HG03097 (cell line): ENCODE data around the gene DACH2.
"Not testable (repeated sequence)": the region's sequence is repeated elsewhere in the genome, so short reads cannot be mapped to it uniquely, and the experiment has no call there.

ENCODE experiments used
- ATAC-seq: cut with Tn5 transposase; IDR thresholded peaks from one replicate; pipeline ENCODE4 v1.9.1; 2021; ENCODE audit not compliant: unreplicated experiment, low FRiP score

Gene DACH2

DNA sequence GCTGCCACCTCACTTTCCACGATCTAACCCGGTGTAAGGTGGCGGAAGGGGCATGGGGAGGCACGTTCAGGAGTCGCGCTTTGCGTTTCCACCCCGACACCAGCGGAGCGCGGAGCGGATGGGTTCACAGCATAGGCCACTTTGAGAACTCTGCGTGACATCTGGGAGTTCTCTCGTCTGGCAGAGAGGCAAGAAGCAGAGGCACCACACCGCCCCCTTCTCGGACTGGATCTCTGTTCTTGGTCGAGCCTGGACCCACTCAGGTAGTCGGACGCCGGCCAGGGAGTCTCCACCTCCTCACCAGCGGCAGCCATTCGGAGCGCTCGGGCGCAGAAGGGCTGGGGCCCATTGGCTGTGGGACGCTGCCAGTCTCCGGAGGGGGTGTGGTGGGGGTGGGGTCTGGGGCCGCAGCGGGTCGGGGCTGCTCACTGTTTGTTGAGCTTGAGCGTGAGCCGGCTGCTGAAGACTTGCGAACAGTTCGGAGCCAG, at the start of gene DACH2:
Gene DACH2 (plus strand): TSS at position 428 of the 488 bp plus-strand sequence.
- ATAC-seq, result peak; percentile 90

DNA sequence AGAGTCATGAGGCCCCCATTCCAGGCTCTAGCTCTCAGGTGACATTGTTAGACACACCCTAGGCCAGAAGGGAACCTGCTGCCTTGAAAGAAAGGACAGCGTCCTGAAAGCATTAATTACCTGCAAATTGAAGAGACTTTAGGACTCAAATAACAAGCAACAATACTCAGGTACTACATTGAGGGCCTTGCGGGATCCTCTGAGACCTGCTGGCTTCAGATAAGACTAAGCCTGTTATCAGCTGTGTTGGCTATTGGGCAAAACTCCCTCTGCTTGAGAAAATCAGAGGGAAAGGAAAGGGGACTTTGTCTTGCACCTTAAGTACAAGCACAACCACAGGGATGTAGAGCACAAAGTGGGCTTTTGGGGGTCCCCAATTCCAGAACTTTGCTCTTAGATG, 45.9 kb upstream of the DACH2 start:
- ATAC-seq, result no peak

DNA sequence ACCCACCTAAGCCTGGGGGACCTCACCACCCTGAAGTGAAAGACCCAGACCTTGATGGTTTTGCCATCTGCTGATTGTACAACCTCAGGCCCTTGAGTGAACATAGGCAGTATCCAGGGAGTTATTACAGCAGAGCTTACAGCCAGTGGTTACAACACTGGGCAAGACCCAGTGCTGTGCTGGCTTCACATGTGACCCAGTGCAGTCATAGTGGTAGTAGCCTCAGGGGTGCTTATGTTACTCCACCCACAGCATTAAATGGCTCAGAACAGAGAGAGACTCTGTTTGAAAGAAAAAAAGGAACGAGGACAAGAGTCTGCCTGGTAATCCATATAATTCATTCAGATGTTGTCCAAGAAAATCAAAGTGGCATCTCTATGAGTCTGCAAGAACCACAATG, 45.2 kb upstream of the DACH2 start:
- no peak for ATAC-seq

DNA sequence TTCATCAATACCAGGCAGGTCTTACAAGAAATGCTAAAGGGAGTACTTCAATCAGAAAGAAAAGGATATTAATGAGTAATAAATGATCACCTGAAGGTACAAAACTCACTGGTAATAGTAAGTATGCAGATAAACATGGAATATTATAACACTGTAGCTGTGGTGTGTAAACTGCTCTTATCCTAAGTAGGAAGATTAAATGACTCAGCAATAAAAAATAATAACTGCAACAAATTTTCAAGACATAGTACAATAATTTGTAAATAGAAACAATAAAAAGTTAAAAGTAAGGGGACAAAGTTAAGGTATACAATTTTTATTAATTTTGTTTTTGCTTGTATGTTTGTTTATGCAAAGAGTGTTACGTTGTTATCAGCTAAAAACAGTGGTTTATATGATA, 43.7 kb upstream of the DACH2 start:
- ATAC-seq, result no peak

DNA sequence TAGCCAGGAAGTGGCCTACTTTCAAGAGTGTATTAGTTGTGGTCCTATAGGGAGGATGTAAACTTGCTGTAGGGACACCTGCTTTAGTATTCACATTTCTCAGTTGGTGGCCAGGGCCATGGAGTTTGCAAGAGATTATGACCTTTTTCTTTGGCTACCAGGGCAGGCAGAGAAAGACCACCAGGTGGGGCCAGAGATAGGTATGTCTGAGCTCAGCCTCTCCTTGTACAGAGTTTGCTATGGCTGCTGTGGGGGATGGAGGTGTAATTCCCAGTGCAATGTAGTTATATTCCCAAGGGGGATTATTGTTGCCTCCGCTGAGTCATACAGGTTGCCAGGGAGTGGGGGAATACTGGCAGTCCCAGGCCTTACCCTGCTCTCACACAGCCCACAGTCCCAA, 26.3 kb upstream of the DACH2 start:
- no peak for ATAC-seq

DNA sequence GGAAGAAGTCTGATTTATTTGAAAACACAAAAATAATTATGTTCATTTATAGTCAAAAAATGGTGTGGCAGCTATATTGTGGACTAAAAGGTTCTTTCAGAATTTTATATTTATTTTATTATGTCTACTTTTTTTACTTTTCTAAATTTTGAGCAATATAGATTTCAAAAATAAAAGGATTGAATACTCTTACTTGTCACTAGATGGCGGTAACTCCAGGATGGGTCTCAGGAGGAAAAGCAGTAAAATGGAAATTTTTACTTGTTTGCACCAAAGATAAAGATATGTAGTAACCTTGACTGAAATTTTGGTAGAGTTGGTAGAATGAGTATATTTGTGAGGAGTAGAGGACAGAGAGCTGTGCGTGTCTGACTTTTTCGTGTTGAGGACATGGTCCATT, 14.5 kb upstream of the DACH2 start:
- no peak for ATAC-seq

DNA sequence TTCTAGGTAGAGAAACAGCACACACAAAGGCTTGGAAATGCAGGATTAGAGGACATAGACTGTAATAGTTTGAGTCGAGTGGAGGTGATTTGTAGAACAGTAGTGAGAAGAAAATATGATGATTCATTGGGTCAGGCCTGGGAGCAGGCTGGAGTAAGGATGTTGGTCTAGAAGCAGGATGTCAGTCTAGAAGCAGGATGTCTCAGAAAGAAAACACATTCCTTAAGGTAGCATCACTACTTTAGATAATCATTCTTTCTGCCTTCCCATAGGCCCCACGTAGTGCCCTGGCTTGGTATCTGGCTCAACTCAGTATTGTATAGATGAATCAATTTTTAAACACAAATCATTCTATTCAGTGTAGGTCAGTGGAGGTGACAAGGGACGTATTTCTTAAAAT, 11.2 kb upstream of the DACH2 start:
- ATAC-seq, result no peak

DNA sequence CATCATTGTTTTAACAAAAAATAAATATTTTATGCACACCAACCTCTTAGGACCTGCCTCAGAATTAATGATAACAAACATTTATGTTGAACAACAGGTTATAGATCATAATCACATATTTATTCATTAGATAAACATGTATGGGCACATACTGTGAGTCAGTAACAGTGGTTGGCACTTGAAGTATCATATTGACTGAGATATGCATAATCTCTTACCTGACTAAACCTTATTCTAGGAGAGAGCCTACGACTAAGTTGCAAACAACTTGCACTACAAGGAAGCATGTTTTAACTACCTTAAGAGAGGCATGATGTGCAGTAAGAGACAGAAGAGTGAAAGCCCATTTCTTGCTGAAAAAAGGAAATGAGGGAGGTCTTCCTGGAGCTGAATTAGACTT, 6.5 kb upstream of the DACH2 start:
- ATAC-seq, result no peak

DNA sequence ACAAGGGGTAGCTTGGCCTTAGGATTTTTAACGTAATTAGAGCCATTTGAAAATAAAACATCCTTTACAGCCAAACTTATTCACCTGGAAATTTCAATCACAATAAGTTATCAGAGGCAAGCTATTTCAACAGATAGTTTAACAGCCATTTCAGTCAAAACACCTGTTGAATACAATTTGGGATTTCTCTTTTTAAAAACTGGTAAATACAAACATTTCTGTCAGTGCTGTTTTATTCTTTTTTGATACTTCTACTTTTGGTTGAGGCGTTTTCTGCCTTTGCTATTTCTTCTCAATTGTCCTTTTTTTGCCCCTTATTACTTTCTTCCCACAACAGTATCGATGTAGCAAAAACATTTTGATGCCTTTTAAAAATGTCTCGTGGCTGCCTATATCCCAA, 2.1 kb upstream of the DACH2 start:
- no peak for ATAC-seq

DNA sequence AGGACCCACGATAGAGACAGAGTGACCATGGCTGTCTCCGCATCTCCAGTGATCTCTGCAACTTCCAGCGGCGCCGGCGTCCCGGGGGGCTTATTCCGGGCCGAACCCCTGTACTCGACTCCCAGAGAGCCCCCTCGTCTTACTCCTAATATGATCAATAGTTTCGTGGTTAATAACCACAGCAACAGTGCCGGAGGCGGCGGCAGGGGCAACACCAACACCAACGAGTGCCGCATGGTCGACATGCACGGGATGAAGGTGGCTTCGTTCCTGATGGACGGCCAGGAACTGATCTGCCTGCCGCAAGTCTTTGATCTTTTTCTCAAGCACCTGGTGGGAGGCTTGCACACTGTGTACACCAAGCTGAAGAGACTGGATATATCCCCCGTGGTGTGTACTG, 343 bp downstream of the DACH2 start:
- no peak for ATAC-seq

DNA sequence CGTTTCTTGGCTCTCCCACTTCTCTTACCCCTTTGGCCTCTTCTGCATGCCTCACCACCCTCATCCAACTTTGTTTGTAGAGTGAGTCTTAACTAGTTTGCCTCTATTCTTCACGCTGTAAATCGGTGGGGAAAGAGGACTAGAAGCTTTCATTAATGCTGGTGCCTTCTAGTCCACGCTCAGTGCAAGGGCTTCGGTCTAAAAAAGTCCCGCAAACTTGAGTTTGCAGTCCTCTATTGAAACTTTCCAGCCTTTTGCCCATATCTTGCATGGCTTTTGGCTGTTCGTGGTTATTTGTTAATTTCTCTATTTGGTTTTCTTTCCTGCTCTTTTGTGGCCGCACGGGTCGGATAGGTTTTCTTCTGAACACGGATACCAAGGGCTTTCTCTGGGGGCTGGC, 868 bp downstream of the DACH2 start:
- ATAC-seq, result no peak

DNA sequence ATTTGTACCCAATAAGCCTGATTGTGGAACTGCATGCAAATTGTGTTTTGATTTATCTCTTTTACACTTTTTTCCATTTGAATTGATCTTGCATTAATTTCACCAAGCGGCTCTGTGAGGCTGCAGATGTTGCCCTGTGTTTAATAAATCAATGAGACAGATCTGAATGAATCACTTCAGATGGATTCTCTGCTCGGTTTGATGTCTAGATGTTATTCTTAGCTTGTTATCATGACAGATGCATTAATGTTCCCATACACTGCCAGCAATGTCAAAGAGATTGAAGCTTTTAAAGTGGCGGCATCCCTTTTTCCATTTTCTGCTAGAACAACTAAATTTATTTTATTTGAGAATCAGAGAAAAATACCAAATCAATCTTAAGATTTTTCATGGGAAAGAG, 6.3 kb downstream of the DACH2 start:
- no peak for ATAC-seq

DNA sequence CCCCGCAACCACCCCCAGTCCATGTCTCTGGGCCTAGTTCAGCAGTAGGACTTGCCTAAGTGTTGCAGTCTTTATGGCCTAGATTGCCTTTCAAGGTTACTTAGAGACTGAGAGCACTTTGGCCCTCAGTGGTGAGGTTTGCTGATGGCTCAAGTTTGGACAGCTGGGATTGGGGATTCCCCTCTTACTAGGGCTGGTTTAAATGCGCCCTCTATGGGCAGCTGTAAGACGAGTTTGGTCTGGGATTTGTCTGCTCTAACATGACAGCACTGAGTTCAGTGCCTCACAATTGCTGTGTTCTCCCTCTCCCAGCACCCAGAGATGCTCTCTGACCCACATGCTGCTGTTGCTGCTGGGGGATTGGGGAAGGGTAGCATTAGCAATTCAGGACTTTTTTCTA, 23.1 kb downstream of the DACH2 start:
- no peak for ATAC-seq

DNA sequence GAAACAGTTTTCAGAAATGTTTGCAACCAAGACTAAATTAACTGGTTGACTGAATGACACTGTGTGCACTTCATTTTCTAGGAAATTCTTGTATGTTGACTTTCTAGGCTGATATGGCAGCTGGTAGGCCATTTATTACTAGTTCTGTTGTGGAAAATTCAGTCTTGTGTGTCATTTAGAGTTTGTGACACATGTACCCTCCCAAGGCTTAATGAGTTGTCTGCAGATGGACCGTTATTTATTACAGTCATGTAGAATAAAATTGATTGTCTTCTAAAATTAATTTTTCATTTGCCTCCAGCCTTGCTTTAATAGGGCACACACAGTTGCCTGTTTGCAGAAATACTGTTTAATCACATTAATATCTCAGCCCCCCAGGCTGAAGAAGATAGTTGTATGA, 30.7 kb downstream of the DACH2 start:
- no peak for ATAC-seq

DNA sequence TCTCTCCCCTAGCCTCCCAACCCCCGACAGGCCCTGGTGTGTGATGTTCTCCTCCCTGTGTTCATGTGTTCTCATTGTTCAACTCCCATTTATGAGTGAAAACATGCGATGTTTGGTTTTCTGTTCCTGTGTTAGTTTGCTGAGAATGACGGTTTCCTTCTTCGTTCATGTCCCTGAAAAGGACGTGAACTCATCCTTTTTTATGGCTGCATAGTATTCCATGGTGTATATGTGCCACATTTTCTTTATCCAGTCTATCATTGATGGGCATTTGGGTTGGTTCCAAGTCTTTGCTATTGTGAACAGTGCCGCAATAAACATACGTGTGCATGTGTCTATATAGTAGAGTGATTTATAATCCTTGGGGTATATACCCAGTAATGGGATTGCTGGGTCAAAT, 33.1 kb downstream of the DACH2 start:
- not testable (repeated sequence) for ATAC-seq

DNA sequence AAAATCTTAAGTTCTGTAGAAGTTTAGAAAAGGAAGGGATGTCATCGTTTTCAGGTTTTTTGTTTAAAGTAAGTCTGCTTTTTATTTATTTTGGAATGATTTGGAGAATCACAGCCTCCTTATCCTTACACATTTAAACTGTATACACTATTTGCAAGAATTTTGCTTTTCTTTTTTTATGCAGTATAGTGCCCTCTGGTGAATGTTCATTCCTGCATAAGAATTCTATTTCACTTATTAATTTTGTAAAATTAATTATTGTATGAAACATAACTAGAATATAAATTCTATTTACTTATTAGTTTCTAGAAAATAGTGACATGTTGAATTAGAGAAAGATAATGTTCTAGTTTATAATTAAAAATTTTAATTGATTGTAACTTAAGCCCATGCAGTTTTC, 44.6 kb downstream of the DACH2 start:
- no peak for ATAC-seq

DNA sequence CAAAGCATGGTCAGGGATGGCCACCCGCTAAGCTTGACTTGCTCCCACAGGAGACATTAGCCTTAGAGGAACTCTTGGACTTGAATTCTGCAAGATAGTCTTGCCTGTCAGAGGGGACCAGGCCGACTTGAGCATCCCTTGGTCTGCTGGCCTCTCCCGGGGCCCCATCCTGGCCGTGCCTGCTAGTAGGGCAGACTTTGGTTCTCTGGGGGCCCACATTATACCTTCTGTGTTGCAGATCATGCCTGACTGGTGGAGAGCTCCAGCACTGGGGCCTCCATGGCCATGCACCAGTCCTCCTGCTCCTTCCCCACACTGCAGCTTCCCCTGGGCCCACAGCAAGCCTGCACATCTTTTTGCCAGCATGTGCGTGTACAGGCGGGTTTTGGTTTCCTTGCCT, 46.5 kb downstream of the DACH2 start:
- no peak for ATAC-seq

DNA sequence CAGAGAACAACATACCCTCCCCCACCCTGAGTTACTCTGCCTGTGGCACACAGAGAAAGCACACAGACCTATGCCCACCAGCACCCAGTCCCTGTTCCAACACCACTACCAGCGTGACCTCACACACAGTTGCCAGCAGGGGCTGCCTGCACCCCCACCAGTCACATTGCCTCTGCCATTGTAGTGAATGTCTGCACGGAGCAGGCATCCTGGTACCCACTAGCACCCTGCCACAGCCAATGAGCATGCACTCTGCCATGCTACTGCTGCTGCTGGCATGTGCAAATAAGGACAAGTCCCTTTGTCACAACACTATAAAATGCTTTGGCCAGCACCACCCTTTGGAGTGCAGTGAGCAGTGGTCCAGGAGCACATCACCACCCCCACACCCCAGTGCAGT, 47.1 kb downstream of the DACH2 start:
- ATAC-seq, result no peak

DNA sequence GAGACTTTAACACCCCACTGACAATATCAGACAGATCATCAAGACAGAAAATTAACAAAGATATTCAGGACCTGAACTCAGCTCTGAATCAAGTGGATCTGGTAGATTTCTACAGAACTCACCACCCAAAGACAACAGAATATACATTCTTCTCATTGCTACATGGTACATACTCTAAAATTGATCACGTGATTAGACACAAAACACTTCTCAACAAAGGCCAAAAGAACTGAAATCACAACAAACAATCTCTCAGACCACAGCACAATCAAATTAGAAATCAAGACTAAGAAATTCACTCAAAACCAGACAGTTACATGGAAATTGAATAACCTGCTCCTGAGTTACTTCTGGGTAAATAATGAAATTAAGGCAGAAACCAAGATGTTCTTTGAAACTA, 49.6 kb downstream of the DACH2 start:
- ATAC-seq, result no peak

DNA sequence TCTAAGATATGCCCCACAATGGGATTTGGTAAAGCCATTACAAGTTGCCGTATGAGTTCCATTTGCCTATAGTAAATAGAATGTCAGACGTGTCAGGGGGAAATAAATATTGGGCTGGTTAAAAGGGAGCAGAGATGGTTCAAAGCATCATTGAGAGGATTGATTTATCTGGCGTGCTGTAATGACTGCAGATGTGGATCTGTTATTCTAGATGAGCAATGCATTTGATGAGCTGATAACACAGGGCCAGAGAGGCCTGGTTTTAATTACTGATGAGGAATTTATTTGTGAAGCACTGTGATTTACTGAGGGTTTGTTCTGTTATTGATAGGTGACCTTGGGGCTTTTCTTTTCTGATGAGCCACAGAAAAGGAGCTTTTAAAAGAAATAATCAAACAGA, 62.5 kb downstream of the DACH2 start:
- no peak for ATAC-seq

DNA sequence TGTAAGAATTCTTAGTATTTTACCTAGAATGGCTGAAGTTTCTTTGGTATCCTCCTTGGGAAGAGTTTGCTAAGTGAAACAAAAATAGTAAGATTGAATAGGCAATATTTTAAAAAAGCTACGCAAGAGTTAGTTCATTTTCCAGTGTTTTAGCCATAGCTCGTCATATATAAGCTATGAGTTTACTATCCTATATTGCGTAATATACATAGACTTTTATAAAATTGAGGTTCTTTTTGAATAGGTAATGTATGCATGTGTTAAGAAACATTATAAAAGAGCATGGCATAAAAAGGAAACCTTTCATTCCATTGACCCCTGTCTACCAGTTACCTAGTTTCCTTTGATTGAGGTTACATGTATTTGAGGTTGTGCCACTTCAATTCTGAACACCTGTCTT, 67.0 kb downstream of the DACH2 start:
- ATAC-seq, result no peak

DNA sequence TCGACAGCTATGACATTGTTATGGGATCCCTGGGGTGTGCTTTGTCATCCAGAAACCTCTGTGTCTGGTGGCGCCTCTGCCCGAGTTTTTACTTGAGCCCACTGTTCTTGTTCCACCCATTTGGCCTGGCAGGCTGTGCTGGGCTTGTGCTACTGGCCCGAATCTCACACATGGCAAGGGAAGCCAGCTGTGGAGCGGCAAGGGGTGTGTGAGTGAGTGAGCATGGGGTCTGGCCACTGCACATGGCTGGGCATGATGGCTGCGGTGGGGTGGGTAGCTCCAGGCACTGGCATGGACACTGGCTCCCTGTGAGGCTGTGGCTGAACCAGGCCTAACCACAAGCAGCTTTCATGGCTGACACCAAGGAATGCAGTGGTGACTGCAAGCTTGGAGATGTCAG, 89.2 kb downstream of the DACH2 start:
- no peak for ATAC-seq

DNA sequence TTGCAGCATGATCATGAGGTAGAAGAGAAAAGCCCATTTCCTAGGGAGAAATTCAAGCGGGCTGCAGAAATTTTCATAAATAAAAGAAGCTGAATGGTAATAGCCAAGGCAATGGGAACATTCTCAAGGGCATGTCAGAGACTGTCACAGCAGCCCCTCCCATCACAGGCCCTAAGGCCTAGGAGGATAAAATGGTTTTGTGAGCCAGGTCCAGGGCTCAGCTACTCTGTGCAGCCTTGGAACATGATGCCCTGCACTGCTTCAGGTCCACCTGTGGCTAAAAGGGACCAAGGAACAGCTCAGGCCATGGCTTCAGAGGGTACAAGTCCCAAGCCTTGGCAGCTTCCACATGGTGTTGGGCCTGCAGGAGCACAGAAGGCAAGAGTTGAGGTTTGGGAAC, 93.3 kb downstream of the DACH2 start:
- ATAC-seq, result no peak

DNA sequence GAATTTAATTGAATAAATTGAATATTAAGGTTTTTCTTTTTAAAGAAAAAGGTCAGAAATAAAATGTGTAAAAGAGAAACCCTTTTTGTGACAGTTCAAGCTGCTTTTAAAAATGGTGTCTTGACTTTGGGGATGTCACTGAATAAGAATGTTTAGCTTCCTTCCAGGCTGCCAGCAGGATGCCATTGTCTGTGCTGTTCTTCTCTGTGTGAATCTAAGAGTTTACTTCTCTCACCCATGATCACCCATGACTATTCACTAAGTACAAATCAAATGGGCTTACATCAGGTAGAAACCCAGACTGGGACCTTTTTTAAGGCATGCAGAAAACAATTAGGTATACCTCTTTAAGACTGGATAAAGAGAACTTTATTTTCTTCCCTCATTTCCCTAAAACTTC, 115.3 kb downstream of the DACH2 start:
- no peak for ATAC-seq
